ENCODE measurements around the gene DDX39B.

GRCh38 chr6:31576897-31577578 is 35.2 kb upstream of the DDX39B start:
- TF ChIP-seq CTCF (IDR thresholded peaks at IDR 0.05 in 8 of 11, conservative IDR thresholded peaks at IDR 0.05 in 3 of 11) (no peak), POLR2A (IDR thresholded peaks at IDR 0.05) (no peak), POLR2AphosphoS5 (IDR thresholded peaks at IDR 0.05) (peak; percentile 61 to 80 (median 72))

Data from spleen (tissue), 7 donors.